ENCODE data around the gene MAP2K6.
"Not testable (repeated sequence)": the region's sequence is repeated elsewhere in the genome, so short reads cannot be mapped to it uniquely, and the experiment has no call there.

The MAP2K6 gene

DNA sequence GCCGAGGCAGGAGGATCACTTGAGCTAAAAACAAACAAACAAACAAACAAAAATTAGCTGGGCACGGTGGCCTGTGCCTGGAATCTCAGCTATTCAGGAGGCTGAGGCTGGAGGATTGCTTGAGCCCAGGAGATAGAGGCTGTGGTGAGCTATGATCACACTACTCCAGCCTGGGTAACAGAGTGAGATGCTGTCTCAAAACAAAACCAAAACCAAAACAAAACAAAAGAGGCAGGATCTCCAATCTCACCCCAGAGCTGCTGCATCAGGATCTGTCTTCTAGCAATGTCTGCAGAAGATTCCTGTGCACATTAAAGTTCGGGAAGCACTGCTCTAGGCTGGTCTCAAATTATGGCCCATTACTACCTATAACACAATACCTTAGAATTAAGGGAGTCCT, 43.1 kb downstream of the MAP2K6 start:
- DNase-seq (ENCODE audit: low read depth in 2 of 2): no peak

DNA sequence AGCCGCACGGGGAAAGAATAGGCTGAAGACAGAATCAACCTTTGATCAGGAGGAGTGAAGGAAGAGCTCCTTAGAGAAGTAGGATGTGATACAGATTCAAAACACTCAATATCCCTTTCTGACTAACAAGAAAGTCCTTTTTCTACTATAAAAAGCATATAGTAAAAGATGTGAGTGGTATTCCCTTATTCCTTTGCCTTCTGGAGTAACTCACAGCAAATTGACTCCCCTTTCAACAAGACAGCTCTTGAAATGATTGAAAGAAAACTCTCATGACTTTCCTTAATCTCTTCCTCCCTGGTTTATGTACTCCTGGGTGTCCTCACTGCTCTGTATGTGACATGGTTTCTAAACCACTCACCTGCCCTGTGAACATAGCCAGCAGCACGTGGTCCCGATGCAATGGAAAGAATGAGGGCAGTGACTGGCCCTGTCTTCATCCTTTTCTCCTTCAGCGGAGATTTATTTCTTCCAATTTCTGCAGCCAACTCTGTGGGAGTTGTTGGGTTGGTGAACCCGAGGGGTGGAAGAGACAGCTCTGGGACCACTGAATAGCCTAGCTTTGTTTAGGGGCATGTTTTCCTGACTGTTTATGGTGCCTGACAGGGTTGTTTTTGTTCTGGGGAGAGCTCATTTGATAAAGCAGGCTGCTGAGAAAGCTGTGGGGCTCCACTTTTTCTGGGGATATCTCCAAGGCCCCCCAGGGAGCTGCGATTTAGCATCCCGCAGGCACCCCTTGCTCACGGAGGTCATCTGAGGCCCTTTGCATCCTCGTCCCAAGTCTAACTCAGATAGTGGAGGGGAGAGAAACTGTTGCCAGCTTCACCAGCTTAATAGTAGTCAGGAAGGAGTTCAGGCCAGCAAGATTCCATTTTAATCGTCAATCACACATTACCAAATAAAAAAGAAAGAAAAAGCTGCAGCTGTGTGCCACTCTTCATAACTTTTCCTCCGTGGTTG, 46.7 kb downstream of the MAP2K6 start:
- no peak for DNase-seq (ENCODE audit: low read depth in 2 of 2)

- no peak for DNase-seq (ENCODE audit: low read depth in 2 of 2)
Observed at GRCh38 chr17:69461951-69462369, 47.5 kb downstream of the MAP2K6 start.

- no peak for DNase-seq (ENCODE audit: low read depth in 2 of 2)
Observed at GRCh38 chr17:69462882-69463281, 48.4 kb downstream of the MAP2K6 start.

DNA sequence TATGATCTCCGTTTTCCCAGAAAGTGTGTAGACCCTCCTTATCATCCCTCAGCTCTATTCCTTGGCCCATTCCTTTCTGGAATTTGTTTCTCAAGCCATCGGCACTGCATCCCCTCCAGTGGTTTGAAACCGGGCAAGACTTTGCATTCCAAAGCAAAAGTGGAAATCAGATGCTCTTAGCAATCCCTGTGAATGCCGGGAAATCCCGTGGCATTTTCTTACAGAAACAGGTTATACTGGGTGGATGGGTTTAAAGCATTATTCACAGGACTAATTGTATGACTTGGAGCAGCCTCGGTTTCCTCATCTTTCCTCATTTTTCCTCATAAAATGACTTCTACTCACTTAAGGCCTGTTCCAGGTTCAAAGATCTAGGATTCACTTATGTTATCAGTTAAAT, 52.0 kb downstream of the MAP2K6 start:
- no peak for DNase-seq (ENCODE audit: low read depth in 2 of 2)

DNA sequence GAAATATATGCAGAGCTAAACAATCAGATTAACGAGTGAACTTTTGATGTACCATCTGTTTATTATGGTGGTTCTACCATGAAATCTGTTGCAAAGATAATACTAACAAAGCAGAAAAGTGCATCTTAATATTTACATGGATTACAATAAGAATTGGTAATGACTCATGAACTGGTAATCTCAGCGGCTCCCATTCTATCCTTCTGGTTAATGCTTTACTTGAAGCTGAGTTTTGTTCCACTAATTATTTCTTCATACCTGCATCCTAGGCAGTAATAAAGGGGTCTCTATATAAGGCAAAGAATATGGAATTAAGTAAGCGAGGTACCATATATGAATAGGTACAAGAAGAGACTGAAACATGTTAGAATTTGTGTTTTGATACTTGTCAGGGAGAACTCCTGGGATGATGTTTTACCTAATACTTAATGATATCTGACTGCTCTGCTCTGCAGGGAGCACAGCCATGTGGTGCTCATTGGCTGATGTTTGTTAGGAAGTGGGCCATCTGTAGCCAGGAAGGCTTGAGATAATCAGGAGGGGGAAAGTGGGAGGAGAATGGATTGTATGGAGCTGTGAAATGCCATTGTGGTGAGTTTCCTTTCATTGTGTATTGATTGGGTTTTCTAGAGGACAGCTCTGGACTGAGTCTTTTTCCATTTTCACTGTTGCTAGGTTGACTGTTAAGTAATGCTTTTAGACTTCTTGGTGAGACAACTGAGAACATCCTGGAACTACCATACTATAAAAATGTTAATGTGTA, 52.6 kb downstream of the MAP2K6 start:
- no peak for DNase-seq (ENCODE audit: low read depth in 2 of 2)

DNA sequence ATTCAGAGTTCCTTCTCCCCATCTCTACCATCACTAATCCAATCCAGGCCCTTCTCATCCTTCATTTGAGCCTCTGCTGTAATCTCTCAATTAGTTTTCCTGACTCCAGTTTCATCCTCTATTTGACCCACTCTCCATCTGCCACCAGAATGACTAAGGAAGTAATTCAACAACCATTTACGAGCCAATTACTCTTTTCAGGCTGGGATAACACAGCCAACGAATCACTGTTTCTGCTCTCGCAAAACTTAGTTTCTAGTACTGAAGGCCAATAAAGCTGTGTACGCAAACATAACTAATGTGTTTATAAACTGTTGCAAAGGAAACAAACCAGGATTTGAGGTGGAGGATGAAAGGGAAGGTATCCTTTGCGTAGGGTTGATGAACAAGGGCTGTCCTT, 53.7 kb downstream of the MAP2K6 start:
- DNase-seq (ENCODE audit: low read depth in 2 of 2): no peak

DNA sequence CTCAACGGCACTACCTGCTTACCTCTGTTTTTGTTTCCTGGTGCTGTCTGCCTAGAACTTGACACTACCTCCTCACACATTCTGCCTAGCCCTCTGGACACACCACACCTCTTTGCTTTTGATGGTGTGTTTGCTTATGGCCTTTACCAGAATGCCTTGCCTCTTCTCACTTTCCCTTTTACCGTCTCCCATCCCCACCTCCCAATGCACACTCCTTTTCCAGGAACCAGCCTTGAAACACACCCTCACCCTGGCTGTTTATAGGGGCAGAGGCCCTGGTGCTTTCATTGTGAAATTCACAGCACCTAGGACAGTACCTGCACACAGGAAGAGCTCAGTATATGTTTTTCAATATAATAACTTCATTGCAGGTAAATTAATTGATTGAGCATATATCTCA, 56.2 kb downstream of the MAP2K6 start:
- no peak for DNase-seq (ENCODE audit: low read depth in 2 of 2)

- no peak for DNase-seq (ENCODE audit: low read depth in 2 of 2)
Observed at GRCh38 chr17:69471406-69471805, 56.9 kb downstream of the MAP2K6 start.

DNA sequence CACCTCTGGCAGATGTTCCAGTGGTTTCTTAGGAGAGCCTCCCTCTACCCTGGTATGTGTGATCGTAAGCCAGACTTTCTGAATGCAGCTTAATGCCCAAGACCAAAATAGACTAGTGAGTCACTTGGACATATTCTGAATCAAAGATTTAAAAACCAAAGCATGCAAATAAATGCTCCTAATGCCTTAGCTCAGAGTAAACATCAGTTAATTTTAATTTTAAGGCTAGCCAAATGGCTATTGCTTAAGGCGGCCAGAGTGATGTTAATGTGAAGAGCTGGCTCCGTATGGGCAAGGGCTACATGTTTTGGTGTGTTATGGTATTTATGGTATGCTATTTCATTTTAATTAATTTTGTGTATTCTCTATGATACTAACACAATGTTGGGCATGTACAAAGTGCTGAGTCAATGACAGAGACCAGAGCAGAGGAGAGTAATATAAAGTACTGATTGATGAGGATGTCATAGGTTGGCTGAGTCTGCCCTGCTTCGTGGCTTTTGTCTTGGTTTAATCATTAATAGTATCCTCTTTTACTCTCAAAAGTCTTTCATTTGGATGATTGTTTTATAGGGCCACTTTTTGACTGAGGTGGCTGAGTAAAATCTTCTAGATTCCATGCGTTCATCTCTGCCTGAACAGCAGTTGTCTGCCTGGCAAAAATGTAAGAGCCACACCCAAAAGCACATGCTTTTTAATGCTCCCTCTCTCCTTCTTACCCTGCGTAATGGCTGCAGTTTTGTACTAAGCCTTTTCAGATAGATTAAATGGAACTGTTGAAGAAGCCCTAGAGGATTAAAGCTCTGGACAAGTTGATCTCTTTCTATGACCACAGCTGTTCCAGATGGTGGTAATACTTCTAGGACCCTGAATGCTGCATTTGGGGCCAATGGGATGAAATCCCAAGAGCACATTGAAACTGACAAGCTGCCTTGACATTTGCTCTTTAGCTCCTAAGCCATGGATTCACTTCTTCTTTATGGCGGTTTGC, 59.6 kb downstream of the MAP2K6 start:
- DNase-seq (ENCODE audit: low read depth in 2 of 2): no peak

GRCh38 chr17:69477204-69477902, 62.9 kb downstream of the MAP2K6 start:
- no peak for DNase-seq (ENCODE audit: low read depth in 2 of 2)

- no peak for DNase-seq (ENCODE audit: low read depth in 2 of 2)
Observed at GRCh38 chr17:69477903-69478266, 63.4 kb downstream of the MAP2K6 start.

GRCh38 chr17:69478916-69479315, 64.4 kb downstream of the MAP2K6 start:
- no peak for DNase-seq (ENCODE audit: low read depth in 2 of 2)

GRCh38 chr17:69479756-69480155, 65.3 kb downstream of the MAP2K6 start:
- DNase-seq (ENCODE audit: low read depth in 2 of 2): not testable (repeated sequence)

GRCh38 chr17:69480245-69480644, 65.7 kb downstream of the MAP2K6 start:
- DNase-seq (ENCODE audit: low read depth in 2 of 2): no peak

GRCh38 chr17:69485251-69485661, 70.8 kb downstream of the MAP2K6 start:
- no peak for DNase-seq (ENCODE audit: low read depth in 2 of 2)

- no peak for DNase-seq (ENCODE audit: low read depth in 2 of 2)
Observed at GRCh38 chr17:69485901-69486643, 71.6 kb downstream of the MAP2K6 start.

GRCh38 chr17:69486779-69487637, 72.5 kb downstream of the MAP2K6 start:
- DNase-seq (ENCODE audit: low read depth in 2 of 2): no peak

DNA sequence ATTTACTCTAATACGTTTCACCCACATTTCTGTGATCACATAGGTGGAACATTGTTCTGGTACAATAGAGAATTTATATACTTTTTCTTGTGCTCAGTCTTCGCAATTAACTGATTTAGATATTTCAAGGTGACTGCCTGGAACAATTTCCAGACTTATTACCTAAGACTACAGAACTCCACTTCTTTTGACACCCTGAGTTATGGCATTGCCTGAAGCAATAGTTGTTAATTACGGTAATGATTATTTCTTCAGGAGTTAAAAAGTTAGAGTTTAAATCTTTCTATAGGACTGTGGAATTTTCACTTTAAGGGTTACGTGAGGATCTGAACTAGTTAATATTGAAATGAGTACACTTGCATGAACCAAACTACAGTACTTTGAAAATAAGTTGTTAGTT, 74.8 kb downstream of the MAP2K6 start:
- no peak for DNase-seq (ENCODE audit: low read depth in 2 of 2)
